ENCODE data around the gene CHN1. TPM values are rescaled to one million over a fixed set of nuclear protein-coding genes. Genes with fewer than 3 reads are reported as not detected.

CHN1 gene
- total and polyA plus RNA-seq, 7 experiments from 2014 or later: 0.81 to 3.5 (median 1.4) TPM

GRCh38 chr2:174965551-174965950, 39.6 kb downstream of the CHN1 start:
- no peak overlapping the region for H3K27ac ChIP-seq (ENCODE audit: low read depth, low read length)
- Mint-ChIP-seq H3K36me3 (no peaks in the 10 kb centered on the region), H3K27ac (no peak overlapping the region), H3K4me1 (peaks cover 9 to 23% (median 13%) of the 10 kb centered on the region in 7 donors), H3K9me3 (no peaks in the 10 kb centered on the region), H3K27me3 (peaks cover 0 to 10% (median 7%) of the 10 kb centered on the region in 5 donors), H3K4me3 (no peak overlapping the region)
- H3K36me3 ChIP-seq (ENCODE audit: control insufficient read depth in 2 of 3, insufficient read depth in 3 of 3, low read length in 3 of 3): no peaks in the 10 kb centered on the region
- H3K27me3 ChIP-seq (ENCODE audit: control insufficient read depth in 2 of 2, insufficient read depth in 2 of 2, low read length in 2 of 2): no peaks in the 10 kb centered on the region
- ChIA-PET POLR2A (no interaction called here), CTCF (no interaction called here)
- DNase-seq: no peak
- H3K4me1 ChIP-seq (ENCODE audit: control insufficient read depth in 2 of 2, insufficient read depth in 2 of 2, low read length in 2 of 2): peaks cover 0 to 5% of the 10 kb centered on the region in 2 donors
- no peaks in the 10 kb centered on the region for H3K9me3 ChIP-seq (ENCODE audit: control insufficient read depth in 2 of 3, low read length in 3 of 3)
- no peak for ATAC-seq
- intact Hi-C loops (cut with micrococcal nuclease): no loop called here
- no peak overlapping the region for H3K4me3 ChIP-seq (ENCODE audit: low read length)

- H3K27me3 ChIP-seq (ENCODE audit: control insufficient read depth in 2 of 2, insufficient read depth in 2 of 2, low read length in 2 of 2): no peaks in the 10 kb centered on the region
- DNase-seq (no peak), ATAC-seq (no peak)
- H3K36me3 Mint-ChIP-seq: no peaks in the 10 kb centered on the region
- ChIA-PET CTCF (no interaction called here), POLR2A (no interaction called here)
- no peaks in the 10 kb centered on the region for H3K9me3 Mint-ChIP-seq
- H3K4me3 ChIP-seq (ENCODE audit: low read length): no peak overlapping the region
- no peaks in the 10 kb centered on the region for H3K9me3 ChIP-seq (ENCODE audit: control insufficient read depth in 2 of 3, low read length in 3 of 3)
- H3K27me3 Mint-ChIP-seq: peaks cover 0 to 10% (median 7%) of the 10 kb centered on the region in 5 donors
- H3K36me3 ChIP-seq (ENCODE audit: control insufficient read depth in 2 of 3, insufficient read depth in 3 of 3, low read length in 3 of 3): no peaks in the 10 kb centered on the region
- no peak overlapping the region for H3K27ac ChIP-seq (ENCODE audit: low read depth, low read length)
- peaks cover 0 to 4% of the 10 kb centered on the region in 2 donors for H3K4me1 ChIP-seq (ENCODE audit: control insufficient read depth in 2 of 2, insufficient read depth in 2 of 2, low read length in 2 of 2)
- H3K4me3 Mint-ChIP-seq: no peak overlapping the region
- peaks cover 7 to 22% (median 9%) of the 10 kb centered on the region in 7 donors for H3K4me1 Mint-ChIP-seq
- no peak overlapping the region for H3K27ac Mint-ChIP-seq
- intact Hi-C loops (cut with micrococcal nuclease): no loop called here
Observed at GRCh38 chr2:174964404-174964803, 40.8 kb downstream of the CHN1 start.

GRCh38 chr2:174963437-174964400, 41.5 kb downstream of the CHN1 start:
- Histone ChIP-seq H3K36me3 (ENCODE audit: control insufficient read depth in 2 of 3, insufficient read depth in 3 of 3, low read length in 3 of 3) (no peaks in the 10 kb centered on the region), H3K4me1 (ENCODE audit: control insufficient read depth in 2 of 2, insufficient read depth in 2 of 2, low read length in 2 of 2) (no peaks in the 10 kb centered on the region), H3K27me3 (ENCODE audit: control insufficient read depth in 2 of 2, insufficient read depth in 2 of 2, low read length in 2 of 2) (no peaks in the 10 kb centered on the region), H3K9me3 (ENCODE audit: control insufficient read depth in 2 of 3, low read length in 3 of 3) (no peaks in the 10 kb centered on the region), H3K4me3 (ENCODE audit: low read length) (no peak overlapping the region), H3K27ac (ENCODE audit: low read depth, low read length) (no peak overlapping the region)
- ChIA-PET CTCF (no interaction called here), POLR2A (no interaction called here)
- no peak for DNase-seq
- ATAC-seq: no peak
- no peak overlapping the region for H3K27ac Mint-ChIP-seq
- no peaks in the 10 kb centered on the region for H3K36me3 Mint-ChIP-seq
- H3K27me3 Mint-ChIP-seq: peaks cover 0 to 10% (median 7%) of the 10 kb centered on the region in 5 donors
- H3K4me3 Mint-ChIP-seq: no peak overlapping the region
- intact Hi-C loops (cut with micrococcal nuclease): no loop called here
- peaks cover under 1 to 15% (median 5%) of the 10 kb centered on the region in 7 donors for H3K4me1 Mint-ChIP-seq
- H3K9me3 Mint-ChIP-seq: no peaks in the 10 kb centered on the region

- peaks cover 0 to 11% (median 0%) of the 10 kb centered on the region in 5 donors for H3K27me3 Mint-ChIP-seq
- ATAC-seq (no peak), DNase-seq (no peak)
- no peak overlapping the region for H3K4me3 Mint-ChIP-seq
- no peaks in the 10 kb centered on the region for H3K9me3 Mint-ChIP-seq
- H3K27ac Mint-ChIP-seq: peak overlapping the region in 1 of 9 donors; percentile 4
- H3K4me1 Mint-ChIP-seq: peaks cover 0 to 4% (median 3%) of the 10 kb centered on the region in 7 donors
- no peaks in the 10 kb centered on the region for H3K36me3 Mint-ChIP-seq
- ChIA-PET POLR2A (no interaction called here), CTCF (no interaction called here)
- no peak overlapping the region for H3K4me3 ChIP-seq (ENCODE audit: low read length)
- H3K9me3 ChIP-seq (ENCODE audit: control insufficient read depth in 2 of 3, low read length in 3 of 3): no peaks in the 10 kb centered on the region
- intact Hi-C loops (cut with micrococcal nuclease): loop anchor here in 1 of 2 donors (5.0 kb wide), 1 partner anchor 57 kb away; no protein-coding TSS in a partner anchor
- no peaks in the 10 kb centered on the region for H3K27me3 ChIP-seq (ENCODE audit: control insufficient read depth in 2 of 2, insufficient read depth in 2 of 2, low read length in 2 of 2)
- no peaks in the 10 kb centered on the region for H3K36me3 ChIP-seq (ENCODE audit: control insufficient read depth in 2 of 3, insufficient read depth in 3 of 3, low read length in 3 of 3)
- H3K4me1 ChIP-seq (ENCODE audit: control insufficient read depth in 2 of 2, insufficient read depth in 2 of 2, low read length in 2 of 2): no peaks in the 10 kb centered on the region
- H3K27ac ChIP-seq (ENCODE audit: low read depth, low read length): no peak overlapping the region
Observed at GRCh38 chr2:174959787-174960186, 45.4 kb downstream of the CHN1 start.

GRCh38 chr2:174957050-174957449, 48.1 kb downstream of the CHN1 start:
- H3K27me3 ChIP-seq (ENCODE audit: control insufficient read depth in 2 of 2, insufficient read depth in 2 of 2, low read length in 2 of 2): no peaks in the 10 kb centered on the region
- ChIA-PET POLR2A (no interaction called here), CTCF (no interaction called here)
- Mint-ChIP-seq H3K9me3 (no peaks in the 10 kb centered on the region), H3K36me3 (no peaks in the 10 kb centered on the region), H3K4me1 (peaks cover 0 to 4% (median 3%) of the 10 kb centered on the region in 7 donors), H3K27ac (no peak overlapping the region), H3K4me3 (no peak overlapping the region), H3K27me3 (peaks cover 0 to 29% (median 11%) of the 10 kb centered on the region in 5 donors)
- no peaks in the 10 kb centered on the region for H3K4me1 ChIP-seq (ENCODE audit: control insufficient read depth in 2 of 2, insufficient read depth in 2 of 2, low read length in 2 of 2)
- H3K4me3 ChIP-seq (ENCODE audit: low read length): no peak overlapping the region
- no peak for ATAC-seq
- intact Hi-C loops (cut with micrococcal nuclease): loop anchor here in 1 of 2 donors (5.0 kb wide), 1 partner anchor 55 kb away; no protein-coding TSS in a partner anchor
- no peaks in the 10 kb centered on the region for H3K36me3 ChIP-seq (ENCODE audit: control insufficient read depth in 2 of 3, insufficient read depth in 3 of 3, low read length in 3 of 3)
- no peaks in the 10 kb centered on the region for H3K9me3 ChIP-seq (ENCODE audit: control insufficient read depth in 2 of 3, low read length in 3 of 3)
- H3K27ac ChIP-seq (ENCODE audit: low read depth, low read length): no peak overlapping the region
- DNase-seq: no peak

GRCh38 chr2:174952607-174953006, 52.6 kb downstream of the CHN1 start:
- intact Hi-C loops (cut with micrococcal nuclease): no loop called here
- Mint-ChIP-seq H3K4me3 (no peak overlapping the region), H3K27me3 (peaks cover 6 to 37% (median 11%) of the 10 kb centered on the region in 5 donors), H3K4me1 (no peaks in the 10 kb centered on the region), H3K27ac (no peak overlapping the region), H3K36me3 (no peaks in the 10 kb centered on the region), H3K9me3 (no peaks in the 10 kb centered on the region)
- DNase-seq (no peak), ATAC-seq (no peak)
- ChIA-PET POLR2A (no interaction called here), CTCF (no interaction called here)
- Histone ChIP-seq H3K9me3 (ENCODE audit: control insufficient read depth in 2 of 3, low read length in 3 of 3) (no peaks in the 10 kb centered on the region), H3K27ac (ENCODE audit: low read depth, low read length) (no peak overlapping the region), H3K4me3 (ENCODE audit: low read length) (no peak overlapping the region), H3K4me1 (ENCODE audit: control insufficient read depth in 2 of 2, insufficient read depth in 2 of 2, low read length in 2 of 2) (no peaks in the 10 kb centered on the region), H3K27me3 (ENCODE audit: control insufficient read depth in 2 of 2, insufficient read depth in 2 of 2, low read length in 2 of 2) (no peaks in the 10 kb centered on the region), H3K36me3 (ENCODE audit: control insufficient read depth in 2 of 3, insufficient read depth in 3 of 3, low read length in 3 of 3) (no peaks in the 10 kb centered on the region)

- POLR2A ChIA-PET: no interaction called here
Observed at GRCh38 chr2:174951745-174952144, 53.4 kb downstream of the CHN1 start.

More at GRCh38 chr2:174951745-174952144, 53.4 kb downstream of the CHN1 start:
- Histone ChIP-seq H3K36me3 (ENCODE audit: control insufficient read depth in 2 of 3, insufficient read depth in 3 of 3, low read length in 3 of 3) (no peaks in the 10 kb centered on the region), H3K27ac (ENCODE audit: low read depth, low read length) (no peak overlapping the region), H3K4me1 (ENCODE audit: control insufficient read depth in 2 of 2, insufficient read depth in 2 of 2, low read length in 2 of 2) (no peaks in the 10 kb centered on the region), H3K4me3 (ENCODE audit: low read length) (no peak overlapping the region), H3K9me3 (ENCODE audit: control insufficient read depth in 2 of 3, low read length in 3 of 3) (no peaks in the 10 kb centered on the region), H3K27me3 (ENCODE audit: control insufficient read depth in 2 of 2, insufficient read depth in 2 of 2, low read length in 2 of 2) (no peaks in the 10 kb centered on the region)
- no peak overlapping the region for H3K27ac Mint-ChIP-seq
- no peaks in the 10 kb centered on the region for H3K9me3 Mint-ChIP-seq
- H3K4me3 Mint-ChIP-seq: no peak overlapping the region
- DNase-seq (no peak), ATAC-seq (no peak)
- intact Hi-C loops (cut with micrococcal nuclease): no loop called here
- CTCF ChIA-PET: no interaction called here
- no peaks in the 10 kb centered on the region for H3K36me3 Mint-ChIP-seq
- H3K4me1 Mint-ChIP-seq: no peaks in the 10 kb centered on the region
- peaks cover 6 to 33% (median 11%) of the 10 kb centered on the region in 5 donors for H3K27me3 Mint-ChIP-seq

All from naive thymus-derived CD4-positive, alpha-beta T cell (primary cell).